ENCODE measurements around the gene CCDC34. TPM values are rescaled to one million over a fixed set of nuclear protein-coding genes. Genes with fewer than 3 reads are reported as not detected.

Gene CCDC34
- total and polyA plus RNA-seq, 2 of the 8 experiments (the other 6 are each of a cell fraction or from before 2014, with no cell fraction given): 7.7 to 24.3 TPM

GRCh38 chr11:27372164-27372563 lies 9.1 kb upstream of the CCDC34 start:
- H4K8ac ChIP-seq (ENCODE audit: extremely low read depth, insufficient read depth, low read length): no peak overlapping the region; the same call in 1 of the 2 replicates
- peaks cover 0 to 2% of the 10 kb centered on the region in 2 experiments for H4K20me1 ChIP-seq (replicated peaks in 1 of 2; ENCODE audit: control insufficient read depth in 1 of 2, insufficient read depth in 2 of 2, low read length in 2 of 2)
- no peak overlapping the region for H3K23ac ChIP-seq (ENCODE audit: insufficient read length)
- no peak overlapping the region for H3K27ac ChIP-seq (ENCODE audit: low read depth, low read length)
- no peak overlapping the region for H2BK5ac ChIP-seq (ENCODE audit: low read depth, low read length)
- no peak overlapping the region for H4K91ac ChIP-seq (replicated peaks; ENCODE audit: insufficient read length, low read length)
- no peaks in the 10 kb centered on the region for H3K9me3 ChIP-seq (ENCODE audit: insufficient read depth in 2 of 2, low read depth in 1 of 2, low read length in 1 of 2)
- no peak overlapping the region for H2BK15ac ChIP-seq (ENCODE audit: low read length)
- POLR2A ChIA-PET (ENCODE audit: partially characterized antibody): no interaction called here
- no peak overlapping the region for H4K5ac ChIP-seq (ENCODE audit: insufficient read length, low read depth, low read length)
- no peaks in the 10 kb centered on the region for H3K27me3 ChIP-seq (replicated peaks in 1 of 4; ENCODE audit: control insufficient read depth in 3 of 4, extremely low read depth in 1 of 4, insufficient read depth in 3 of 4, low read length in 3 of 4)
- H3K79me2 ChIP-seq (ENCODE audit: control insufficient read depth in 1 of 2, insufficient read depth in 2 of 2, low read length in 2 of 2): no peaks in the 10 kb centered on the region
- H3K9ac ChIP-seq (replicated peaks in 1 of 4; ENCODE audit: extremely low read depth in 1 of 4, low read depth in 3 of 4, low read length in 3 of 4): no peak overlapping the region
- H3K4ac ChIP-seq (replicated peaks; ENCODE audit: insufficient read length, low read depth, low read length): no peak overlapping the region
- 88% methylated on average over 2 of the region's 2 CpGs; no CpG with 5 or more reads in 1 of the 2 experiments for WGBS, 2 experiments (ENCODE audit: extremely low coverage in 1 of 2, insufficient coverage in 1 of 2, insufficient read length in 1 of 2, insufficient replicate concordance in 2 of 2, low coverage in 1 of 2, low lambda C conversion rate in 2 of 2, missing lambda C conversion rate in 1 of 2)
- H2AK5ac ChIP-seq (ENCODE audit: low read depth, low read length): no peak overlapping the region
- H3K23me2 ChIP-seq (ENCODE audit: low read depth, low read length): no peaks in the 10 kb centered on the region
- H3K4me2 ChIP-seq (ENCODE audit: insufficient read depth in 1 of 2, low read depth in 2 of 2, low read length in 2 of 2): no peak overlapping the region
- H3K79me1 ChIP-seq (ENCODE audit: low read depth, low read length): no peaks in the 10 kb centered on the region
- H3K14ac ChIP-seq (ENCODE audit: insufficient read length): no peak overlapping the region
- TF ChIP-seq ASH2L (IDR thresholded peaks at IDR 0.05; ENCODE audit: low read length) (no peak), PHF8 (conservative IDR thresholded peaks at IDR 0.05; ENCODE audit: low read depth, low read length) (no peak), POU5F1 (IDR thresholded peaks at IDR 0.05; ENCODE audit: low read depth, low read length) (no peak)
- no peak overlapping the region for H3K56ac ChIP-seq (replicated peaks; ENCODE audit: insufficient read length, low read depth, low read length)
- CTCF ChIA-PET (ENCODE audit: partially characterized antibody): interaction anchor here (1.4 to 8.1 kb wide), 3 partner anchors 76 to 125 kb away, joined by 3 to 55 read pairs (median 7); no protein-coding TSS in a partner anchor
- H2AFZ ChIP-seq (ENCODE audit: low read length): no peak overlapping the region
- no peaks in the 10 kb centered on the region for H3K4me1 ChIP-seq (replicated peaks in 1 of 4; ENCODE audit: control insufficient read depth in 3 of 4, insufficient read depth in 4 of 4, low read length in 3 of 4)
- no peak overlapping the region for H3K18ac ChIP-seq (ENCODE audit: extremely low read depth, low read length)
- no peak overlapping the region for H3K4me3 ChIP-seq (ENCODE audit: extremely low read depth in 1 of 4, insufficient read depth in 2 of 4, low read depth in 3 of 4, low read length in 4 of 4)
- DNase-seq (ENCODE audit: low read depth in 1 of 2, low spot score in 2 of 2): no peak
- no peak for FAIRE-seq
- H2BK20ac ChIP-seq (ENCODE audit: low read length): no peak overlapping the region
- peaks cover 9 to 92% (median 42%) of the 10 kb centered on the region in 4 experiments; a peak in 7 of 8 replicates for H3K36me3 ChIP-seq (ENCODE audit: control insufficient read depth in 2 of 4, insufficient read depth in 4 of 4, low read length in 3 of 4)
- no peak overlapping the region for H2BK12ac ChIP-seq (ENCODE audit: low read depth, low read length)
- H2BK120ac ChIP-seq (replicated peaks; ENCODE audit: low read depth, low read length): no peak overlapping the region

Data from H1 (cell line).